GM19455 (cell line): Measurements from ENCODE around the gene GTF2H4.
"Not testable (repeated sequence)": the region's sequence is repeated elsewhere in the genome, so short reads cannot be mapped to it uniquely, and the experiment has no call there.

Experiments
- ATAC-seq: cut with Tn5 transposase; IDR thresholded peaks from one replicate; pipeline ENCODE4 v1.9.1; 2021; ENCODE audit not compliant: unreplicated experiment

The GTF2H4 gene

DNA sequence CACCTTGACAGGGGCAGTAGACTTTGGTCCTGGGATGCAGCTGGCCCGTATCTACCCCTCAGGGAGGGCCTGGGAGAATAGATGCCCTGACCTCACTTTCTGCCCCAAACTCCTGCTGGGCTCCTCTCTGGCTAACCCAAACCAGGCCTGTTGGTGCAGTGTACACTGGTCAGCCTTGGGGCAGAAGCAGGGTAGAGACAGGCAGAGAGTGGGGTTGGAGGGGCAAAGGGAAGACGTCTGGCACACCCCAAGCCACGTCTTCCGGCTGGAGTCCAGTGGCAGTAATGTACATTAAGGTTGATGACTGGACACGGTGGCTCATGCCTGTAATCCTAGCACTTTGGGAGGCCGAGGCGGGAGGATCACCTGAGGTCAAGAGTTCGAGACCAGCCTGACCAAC lies 14.3 kb upstream of the GTF2H4 start:
- no peak for ATAC-seq

DNA sequence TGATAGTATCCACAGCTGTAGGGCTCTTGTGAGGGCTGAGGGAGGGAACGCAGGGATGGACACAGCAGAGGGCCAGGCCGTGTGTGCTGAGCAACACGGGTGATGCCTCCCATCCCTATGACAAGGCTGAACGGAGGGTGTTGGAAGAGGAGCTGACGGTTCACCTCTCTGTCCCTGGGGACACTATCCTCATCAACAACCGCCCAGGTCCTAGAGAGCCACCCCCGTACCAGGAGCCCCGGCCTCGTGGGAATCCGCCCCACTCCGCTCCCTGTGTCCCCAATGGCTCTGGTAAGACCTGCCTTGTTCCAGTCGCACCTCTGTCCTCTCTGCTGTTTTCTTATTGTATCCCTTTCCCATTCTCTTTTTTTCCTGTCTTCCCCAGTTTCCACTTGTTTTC lies 13.6 kb upstream of the GTF2H4 start:
- ATAC-seq: no peak

DNA sequence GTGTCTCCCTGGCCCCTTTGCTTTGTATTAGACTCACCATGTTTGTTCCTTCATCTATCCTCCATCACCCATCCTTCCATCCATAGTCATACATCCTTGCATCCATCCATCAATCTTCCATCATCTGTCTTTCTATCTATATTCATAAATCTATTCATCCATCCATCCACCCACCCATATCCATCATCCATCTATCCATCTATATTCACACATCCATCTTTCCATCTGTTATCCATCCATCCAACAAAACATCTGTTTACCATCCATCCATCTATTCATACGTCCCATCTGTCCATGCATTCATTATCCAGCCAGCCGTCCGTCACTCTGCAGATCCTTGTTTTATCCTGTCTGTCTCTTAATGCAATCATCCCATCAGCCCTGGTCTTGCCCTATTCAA lies 13.1 kb upstream of the GTF2H4 start:
- no peak for ATAC-seq

DNA sequence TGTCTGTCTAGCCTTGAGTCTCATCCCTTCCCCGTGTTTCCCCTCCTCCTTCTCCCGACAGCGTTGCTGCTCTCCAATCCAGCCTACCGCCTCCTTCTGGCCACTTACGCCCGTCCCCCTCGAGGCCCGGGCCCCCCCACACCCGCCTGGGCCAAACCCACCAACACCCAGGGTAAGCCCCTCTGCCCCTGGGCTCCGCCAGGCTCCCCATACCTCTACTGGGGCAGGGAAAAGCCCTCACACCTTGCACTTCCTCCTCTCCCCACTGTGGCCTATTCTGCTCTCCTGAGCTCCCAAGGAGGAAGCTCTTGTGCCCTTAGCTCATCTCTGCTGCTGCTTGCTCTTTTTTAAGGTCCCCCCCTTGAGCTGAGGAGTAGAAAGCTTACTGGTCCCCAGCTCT lies 12.7 kb upstream of the GTF2H4 start:
- no peak for ATAC-seq

DNA sequence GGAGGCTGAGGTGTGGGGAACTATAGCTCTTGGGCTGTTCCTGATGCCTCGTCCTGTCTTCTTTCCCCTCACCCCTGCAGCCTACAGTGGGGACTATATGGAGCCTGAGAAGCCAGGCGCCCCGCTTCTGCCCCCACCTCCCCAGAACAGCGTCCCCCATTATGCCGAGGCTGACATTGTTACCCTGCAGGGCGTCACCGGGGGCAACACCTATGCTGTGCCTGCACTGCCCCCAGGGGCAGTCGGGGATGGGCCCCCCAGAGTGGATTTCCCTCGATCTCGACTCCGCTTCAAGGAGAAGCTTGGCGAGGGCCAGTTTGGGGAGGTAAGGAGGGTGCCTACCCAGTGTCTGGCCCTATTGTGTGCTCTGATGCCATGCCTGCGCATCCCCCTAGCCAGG lies 11.5 kb upstream of the GTF2H4 start:
- no peak for ATAC-seq

DNA sequence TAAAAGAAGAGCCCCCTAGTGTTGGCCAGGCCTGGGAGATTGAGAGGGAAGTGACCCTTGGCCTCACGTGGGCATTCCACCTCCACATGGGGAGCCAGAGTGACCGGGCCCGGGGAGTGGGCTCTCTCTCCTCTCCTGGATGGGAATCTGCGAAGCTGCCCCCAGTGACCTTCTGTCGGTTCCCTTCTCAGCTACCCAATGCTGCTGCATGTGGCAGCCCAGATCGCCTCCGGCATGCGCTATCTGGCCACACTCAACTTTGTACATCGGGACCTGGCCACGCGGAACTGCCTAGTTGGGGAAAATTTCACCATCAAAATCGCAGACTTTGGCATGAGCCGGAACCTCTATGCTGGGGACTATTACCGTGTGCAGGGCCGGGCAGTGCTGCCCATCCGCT lies 10.1 kb upstream of the GTF2H4 start:
- ATAC-seq: no peak

DNA sequence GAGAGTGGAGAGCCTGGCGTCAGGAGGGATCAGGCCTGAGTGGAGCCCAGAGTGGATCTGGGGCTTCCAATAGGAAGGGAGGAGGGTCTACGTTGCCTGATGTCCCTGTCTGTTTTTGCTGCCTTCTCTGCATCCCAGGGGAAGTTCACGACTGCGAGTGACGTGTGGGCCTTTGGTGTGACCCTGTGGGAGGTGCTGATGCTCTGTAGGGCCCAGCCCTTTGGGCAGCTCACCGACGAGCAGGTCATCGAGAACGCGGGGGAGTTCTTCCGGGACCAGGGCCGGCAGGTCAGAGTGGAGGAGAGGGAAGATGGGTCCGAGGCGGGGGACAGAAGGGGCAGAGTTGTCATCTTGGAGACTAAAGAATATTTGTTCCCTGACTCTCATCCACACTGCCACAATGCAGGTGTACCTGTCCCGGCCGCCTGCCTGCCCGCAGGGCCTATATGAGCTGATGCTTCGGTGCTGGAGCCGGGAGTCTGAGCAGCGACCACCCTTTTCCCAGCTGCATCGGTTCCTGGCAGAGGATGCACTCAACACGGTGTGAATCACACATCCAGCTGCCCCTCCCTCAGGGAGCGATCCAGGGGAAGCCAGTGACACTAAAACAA lies 9.2 kb upstream of the GTF2H4 start:
- no peak for ATAC-seq

DNA sequence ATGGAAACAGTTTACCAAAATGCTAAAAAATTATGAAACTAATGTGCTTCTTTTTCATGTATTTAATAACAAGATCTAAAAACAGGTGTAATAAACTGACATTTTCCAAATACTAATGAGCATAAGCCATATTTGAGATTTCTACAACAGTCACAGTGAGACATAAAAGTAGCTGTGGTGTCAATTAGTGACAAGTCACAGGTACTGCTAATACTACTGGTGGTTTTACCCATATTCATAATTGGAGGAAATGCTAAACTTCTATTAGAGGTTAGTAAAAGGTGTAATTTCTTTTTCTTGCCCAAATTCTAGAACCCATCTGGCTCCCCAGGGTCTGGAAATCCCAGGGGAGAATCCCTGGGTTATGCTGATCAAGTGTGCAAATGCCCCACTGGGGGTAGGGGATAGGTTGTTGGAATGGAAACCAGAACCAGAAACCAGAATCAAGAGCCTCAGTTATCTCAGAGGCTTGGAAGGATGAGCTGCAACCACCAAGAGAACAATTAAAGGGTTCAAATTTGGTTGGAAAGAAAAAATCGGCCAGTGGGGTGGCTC lies 7.1 kb upstream of the GTF2H4 start:
- no peak for ATAC-seq

DNA sequence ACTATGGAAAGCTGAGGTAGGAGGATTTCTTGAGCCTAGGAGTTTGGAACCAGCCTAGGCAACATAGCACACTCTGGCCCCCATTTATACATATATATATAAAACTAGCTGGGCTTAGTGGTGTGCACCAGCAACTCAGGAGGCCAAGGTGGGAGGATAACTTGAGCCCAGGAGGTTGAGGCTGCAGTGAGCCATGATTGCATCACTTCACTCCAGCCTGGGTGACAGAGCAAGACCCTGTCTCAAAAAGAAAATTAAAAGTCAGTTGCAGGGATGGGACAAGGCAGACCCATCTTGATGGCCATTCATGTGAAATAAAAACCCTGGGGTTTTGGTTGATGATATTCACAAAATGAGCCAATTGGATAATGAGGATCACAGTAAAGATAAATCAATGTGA lies 6.6 kb upstream of the GTF2H4 start:
- ATAC-seq: no peak

DNA sequence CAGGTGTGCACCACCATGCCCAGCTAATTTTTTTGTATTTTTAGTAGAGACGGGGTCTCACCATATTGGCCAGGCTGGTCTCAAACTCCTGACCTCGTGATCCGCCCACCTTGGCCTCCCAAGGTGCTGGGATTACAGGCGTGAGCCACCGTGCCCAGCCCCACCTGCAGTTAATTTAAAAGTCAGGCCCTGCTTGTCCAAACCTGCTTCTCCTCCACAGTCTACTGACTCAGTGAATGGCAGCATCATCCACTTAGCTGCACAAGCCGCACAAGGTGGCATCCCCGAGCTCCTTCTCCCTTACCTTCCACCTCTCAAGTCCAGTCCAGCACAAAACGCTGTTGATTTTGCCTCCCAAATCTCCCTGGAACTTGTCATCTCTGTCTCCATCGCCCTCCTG lies 5.8 kb upstream of the GTF2H4 start:
- ATAC-seq: not testable (repeated sequence)

DNA sequence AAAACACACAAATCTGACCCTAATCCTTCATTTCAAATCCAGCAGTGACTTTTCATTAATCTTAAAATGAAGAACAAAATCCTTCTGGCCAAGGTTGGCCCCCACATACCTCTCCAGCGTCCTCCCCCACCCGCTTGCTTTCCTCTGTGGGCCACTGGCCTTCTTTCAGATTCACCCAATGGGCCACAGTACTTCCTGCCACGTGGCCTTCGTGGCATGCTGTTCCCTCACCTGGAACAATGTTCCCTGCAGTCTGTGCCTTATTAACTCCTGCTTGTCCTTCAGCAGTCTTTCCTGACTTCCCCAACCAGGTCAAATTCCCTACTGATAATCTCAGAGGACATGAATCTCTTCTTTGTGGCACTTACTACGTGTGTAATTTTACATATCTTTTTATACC lies 5.3 kb upstream of the GTF2H4 start:
- ATAC-seq: no peak

DNA sequence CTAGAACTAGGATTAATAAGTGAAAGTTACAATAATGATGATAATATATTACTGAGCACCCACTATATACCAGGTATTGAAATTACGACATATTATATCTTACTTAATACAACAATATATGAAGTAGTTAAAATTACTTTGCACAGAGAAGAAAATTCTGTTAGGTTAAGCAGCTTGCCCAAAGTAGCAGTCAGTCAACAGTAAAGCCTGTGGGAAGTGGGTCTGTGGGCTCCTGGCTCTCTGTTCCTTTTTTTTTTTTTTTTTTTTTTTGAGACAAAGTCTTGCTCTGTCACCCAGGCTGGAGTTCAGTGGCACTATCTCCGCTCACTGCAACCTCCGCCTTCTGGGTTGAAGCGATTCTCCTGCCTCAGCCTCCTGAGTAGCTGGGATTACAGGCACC lies 4.8 kb upstream of the GTF2H4 start:
- ATAC-seq: no peak

DNA sequence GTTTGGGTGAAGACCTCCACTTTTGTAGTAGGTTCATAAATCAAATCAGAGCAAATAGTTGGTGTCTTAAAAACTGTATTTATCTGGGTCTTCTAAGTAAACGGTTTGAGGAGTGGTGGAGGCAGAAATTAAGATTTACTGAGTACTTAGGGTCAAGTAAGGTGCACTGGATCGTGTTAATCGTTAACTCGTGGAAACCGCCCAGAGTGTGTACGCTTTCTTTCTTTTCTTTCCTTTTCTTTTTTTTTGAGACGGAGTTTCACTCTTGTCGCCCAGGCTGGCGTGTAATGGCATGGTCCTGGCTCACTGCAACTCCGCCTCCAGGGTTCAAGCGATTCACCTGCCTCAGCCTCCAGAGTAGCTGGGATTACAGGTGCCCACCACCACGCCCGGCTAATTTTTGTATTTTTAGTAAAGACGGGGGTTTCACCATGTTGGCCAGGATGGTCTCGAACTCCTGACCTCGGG lies 683 bp upstream of the GTF2H4 start:
- not testable (repeated sequence) for ATAC-seq

DNA sequence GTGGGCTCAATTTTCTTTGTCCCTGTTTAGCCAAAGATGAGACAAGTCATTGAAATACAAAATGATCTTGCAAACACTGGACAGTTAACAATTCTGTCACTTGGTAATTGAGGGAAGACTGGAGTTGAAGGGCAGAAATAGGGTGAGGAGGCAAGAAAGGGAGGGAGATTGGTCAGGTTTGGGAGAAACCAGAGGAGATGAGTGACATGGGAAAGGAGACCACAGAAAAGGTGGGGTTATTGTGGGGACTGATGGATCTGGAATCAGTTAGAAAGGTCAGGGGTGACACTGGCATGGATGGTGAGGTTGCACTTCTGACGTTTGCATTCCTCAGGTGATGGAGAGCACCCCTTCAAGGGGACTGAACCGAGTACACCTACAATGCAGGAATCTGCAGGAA lies 693 bp downstream of the GTF2H4 start:
- ATAC-seq: no peak

DNA sequence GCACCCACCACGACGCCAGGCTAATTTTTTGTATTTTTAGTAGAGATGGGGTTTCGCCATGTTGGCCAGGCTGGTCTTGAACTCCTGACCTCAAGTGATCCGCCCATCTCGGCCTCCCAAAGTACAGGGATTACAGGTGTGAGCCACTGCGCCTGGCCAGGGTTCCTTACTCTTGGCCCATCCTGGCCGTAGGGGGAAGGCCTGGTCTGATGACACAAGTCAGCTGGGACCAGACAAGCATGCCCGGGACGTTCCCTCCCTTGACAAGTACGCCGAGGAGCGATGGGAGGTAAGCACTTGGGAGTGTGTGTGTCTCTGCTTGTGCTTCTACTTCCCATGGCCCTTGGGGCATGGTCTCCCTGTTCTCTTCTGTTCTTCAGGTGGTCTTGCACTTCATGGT lies 2.5 kb downstream of the GTF2H4 start:
- ATAC-seq: not testable (repeated sequence)

DNA sequence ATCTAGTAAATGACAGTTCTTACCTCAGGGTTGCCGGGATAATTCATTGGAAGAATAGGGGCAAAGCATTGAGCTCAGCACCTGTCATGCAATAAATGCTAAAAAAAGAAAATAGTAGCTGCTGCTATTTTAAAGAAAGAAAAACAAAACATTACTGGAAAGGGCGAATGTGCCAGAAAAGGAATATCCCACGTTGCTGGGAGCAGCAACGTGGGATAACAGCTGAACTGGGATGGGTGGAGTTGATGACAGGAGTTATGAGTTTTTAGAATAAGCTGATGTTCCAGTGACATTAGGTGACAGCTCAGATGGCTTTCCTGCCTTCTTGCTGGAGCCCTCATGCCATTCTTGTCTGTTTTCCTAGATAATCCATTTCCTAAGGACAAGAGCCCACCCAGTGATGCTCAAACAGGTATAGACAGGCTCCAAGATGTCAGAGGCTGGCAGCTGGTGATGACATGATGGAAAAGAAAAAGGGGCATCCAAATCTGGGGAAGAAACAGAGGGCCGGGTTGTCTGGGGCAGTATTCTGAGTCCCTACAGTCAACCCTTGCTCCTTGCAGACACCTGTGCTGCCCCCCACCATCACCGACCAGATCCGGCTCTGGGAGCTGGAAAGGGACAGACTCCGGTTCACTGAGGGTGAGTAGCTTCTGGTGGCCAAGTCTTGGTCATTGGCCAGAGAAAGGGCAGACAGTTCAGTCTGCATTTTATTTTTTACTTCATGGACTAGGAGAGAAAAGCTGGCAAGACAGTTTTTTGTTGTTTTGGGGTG lies 4.9 kb downstream of the GTF2H4 start:
- no peak for ATAC-seq

DNA sequence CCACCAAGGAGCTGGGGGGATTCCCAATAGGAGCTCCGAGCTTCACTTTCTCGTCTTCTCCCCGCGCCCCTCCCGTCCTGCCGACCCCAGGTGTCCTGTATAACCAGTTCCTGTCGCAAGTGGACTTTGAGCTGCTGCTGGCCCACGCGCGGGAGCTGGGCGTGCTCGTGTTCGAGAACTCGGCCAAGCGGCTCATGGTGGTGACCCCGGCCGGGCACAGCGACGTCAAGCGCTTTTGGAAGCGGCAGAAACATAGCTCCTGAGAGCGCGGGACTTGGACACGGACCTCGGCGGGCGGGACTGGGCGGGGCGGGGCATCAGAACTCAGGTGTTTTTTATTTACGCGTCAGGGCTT lies 5.7 kb downstream of the GTF2H4 start:
- peak; percentile 36 for ATAC-seq

DNA sequence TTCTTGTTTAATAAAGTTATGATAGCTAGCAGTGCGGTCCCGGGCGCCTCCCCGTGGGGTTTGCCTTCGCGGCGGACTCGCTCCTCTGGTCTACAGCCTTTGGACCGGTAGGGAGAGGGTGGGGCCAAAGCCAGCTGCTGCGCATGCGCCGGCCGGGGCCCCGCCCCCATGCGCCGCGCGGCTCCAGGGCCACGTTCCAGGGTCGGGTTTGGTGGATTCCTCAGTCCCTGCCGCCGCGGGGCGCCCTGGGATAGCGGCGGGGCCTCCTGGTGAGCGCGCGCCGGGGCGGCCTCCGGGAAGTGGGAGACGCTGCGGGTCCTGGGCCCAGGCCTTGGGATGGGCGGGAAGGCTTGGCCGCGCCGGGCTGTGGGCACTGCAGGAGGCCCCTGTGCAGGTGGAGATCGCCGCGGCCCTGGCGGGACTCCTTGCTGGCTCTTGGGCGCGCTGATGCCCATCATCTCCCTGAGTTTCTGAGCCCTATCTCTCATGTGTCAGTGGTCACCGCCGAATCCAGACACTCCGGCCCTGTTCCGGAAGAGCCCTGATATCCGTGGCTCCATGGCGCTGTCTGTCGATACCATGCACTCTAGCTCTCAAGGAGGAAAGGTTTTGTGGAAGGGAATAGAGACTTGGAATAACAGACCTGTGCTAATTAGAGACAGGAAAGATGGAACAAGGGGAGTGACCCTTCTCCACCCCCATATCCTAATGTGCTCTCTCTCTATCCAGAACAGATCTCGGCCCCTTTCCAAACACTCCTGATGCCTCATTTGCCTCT lies 6.3 kb downstream of the GTF2H4 start, which contains the start of gene VARS2:
Gene VARS2 (plus strand): TSS at position 163 of the 778 bp plus-strand sequence. CDS start 599 bp downstream, at position 762.
- peak; percentile 81 for ATAC-seq

DNA sequence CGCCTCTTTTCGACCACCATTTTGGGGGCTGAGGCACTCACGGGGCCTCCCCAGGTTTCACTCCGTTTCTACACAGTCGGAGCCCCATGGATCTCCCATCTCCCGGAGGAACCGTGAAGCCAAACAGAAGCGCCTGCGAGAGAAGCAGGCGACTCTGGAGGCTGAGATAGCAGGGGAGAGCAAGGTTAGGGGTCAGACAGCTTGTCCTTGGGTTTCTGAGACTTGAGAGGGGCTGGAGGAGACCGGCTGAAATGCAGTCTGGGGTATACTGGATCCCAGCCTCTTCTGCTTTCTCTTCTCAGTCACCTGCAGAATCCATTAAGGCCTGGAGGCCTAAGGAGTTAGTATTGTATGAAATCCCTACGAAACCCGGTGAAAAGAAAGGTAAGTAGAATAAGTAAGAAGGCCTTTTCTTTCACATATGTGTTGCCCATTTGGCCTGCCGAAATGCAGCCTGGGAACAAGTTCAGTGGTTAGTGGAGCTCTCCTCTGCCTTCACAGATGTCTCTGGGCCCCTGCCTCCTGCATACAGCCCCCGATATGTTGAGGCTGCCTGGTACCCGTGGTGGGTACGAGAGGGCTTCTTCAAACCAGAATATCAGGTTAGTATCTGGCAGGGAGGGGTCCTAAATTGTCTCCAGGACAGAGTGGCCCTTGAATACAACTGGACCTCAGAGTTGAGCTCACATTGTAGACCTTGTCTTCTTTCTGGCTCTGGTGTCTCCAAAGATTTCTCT lies 7.0 kb downstream of the GTF2H4 start:
- ATAC-seq: no peak

DNA sequence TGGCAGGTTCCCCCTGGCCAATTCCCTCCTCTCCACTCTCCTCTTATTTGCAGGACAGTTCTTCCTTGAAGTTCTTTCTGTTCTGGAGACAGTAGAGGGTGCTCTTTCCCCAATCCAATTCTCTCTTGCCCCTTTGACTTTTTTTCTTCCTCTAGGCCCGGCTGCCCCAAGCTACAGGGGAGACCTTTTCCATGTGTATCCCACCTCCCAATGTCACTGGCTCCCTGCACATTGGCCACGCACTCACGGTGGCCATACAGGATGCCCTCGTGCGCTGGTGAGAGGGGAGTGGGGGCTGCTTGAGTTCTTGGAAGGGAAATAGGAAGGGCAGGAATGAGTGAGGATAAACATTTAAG lies 7.6 kb downstream of the GTF2H4 start:
- ATAC-seq: no peak

DNA sequence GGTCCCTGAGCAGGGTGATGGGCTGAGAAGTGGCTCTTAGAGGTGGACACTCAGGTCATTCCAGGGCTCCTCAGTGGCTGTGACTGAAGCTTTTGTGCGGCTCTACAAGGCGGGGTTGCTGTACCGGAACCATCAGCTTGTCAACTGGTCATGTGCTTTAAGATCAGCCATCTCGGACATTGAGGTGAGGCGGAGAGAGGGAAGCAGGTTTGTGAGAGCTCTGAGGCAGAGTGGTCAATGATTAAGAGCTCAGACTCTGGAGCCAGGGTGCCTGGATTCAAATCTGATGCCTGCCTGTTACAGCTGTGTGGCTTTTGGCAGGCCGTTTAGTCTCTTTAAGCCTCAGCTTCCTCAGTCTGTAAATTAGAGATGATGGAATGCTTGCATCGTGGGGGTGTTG lies 9.0 kb downstream of the GTF2H4 start:
- no peak for ATAC-seq
